DND-41 (cell line): ENCODE measurements around the gene VTCN1.

Experiments
- ATAC-seq: fragments of 200-7000 bp; cut with Tn5 transposase; 3 replicates; pipeline ENCODE4 v1.9.1; 2021; ENCODE audit warnings: low read depth; ENCODE audit not compliant: insufficient read depth
- DNase-seq: peaks from one replicate; pipeline ENCODE4 v3.0.0-alpha.2; 2020
- H2AFZ ChIP-seq: 2 replicates; pipeline ENCODE4 v1.6.0; 2012; ENCODE audit warnings: low read depth, low read length
- H3K27ac ChIP-seq: 2 replicates; pipeline ENCODE4 v1.5.1; 2012; ENCODE audit warnings: low read length, inconsistent platforms
- H3K27me3 ChIP-seq: fragments of 200-600 bp; sonication (generic); 2 replicates; pipeline ENCODE4 v1.6.0; 2012; ENCODE audit warnings: low read length, mild to moderate bottlenecking, inconsistent platforms; ENCODE audit not compliant: insufficient read depth, poor library complexity
- H3K36me3 ChIP-seq: 2 replicates; pipeline ENCODE4 v1.5.1; 2012; ENCODE audit warnings: low read length, inconsistent platforms; ENCODE audit not compliant: insufficient read depth
- H3K4me1 ChIP-seq: 2 replicates; pipeline ENCODE4 v1.5.1; 2012; ENCODE audit warnings: mild to moderate bottlenecking, low read length; ENCODE audit not compliant: insufficient read depth
- H3K4me2 ChIP-seq: 2 replicates; pipeline ENCODE4 v1.6.0; 2012; ENCODE audit warnings: mild to moderate bottlenecking, moderate library complexity, low read length, inconsistent platforms; ENCODE audit not compliant: insufficient read depth
- H3K4me3 ChIP-seq, 2 experiments: fragments of 200-600 bp in 1 of 2; shearing (Covaris generic) in 1 of 2; 2 replicates each; pipeline ENCODE4 v1.5.1; 2012 to 2016; ENCODE audit warnings: inconsistent platforms in 2 of 2, low read length in 2 of 2, mild to moderate bottlenecking in 2 of 2, low read depth in 1 of 2, moderate library complexity in 1 of 2
- H3K79me2 ChIP-seq: 2 replicates; pipeline ENCODE4 v1.6.0; 2012; ENCODE audit warnings: low read length, inconsistent platforms; ENCODE audit not compliant: insufficient read depth
- H3K9ac ChIP-seq: 2 replicates; pipeline ENCODE4 v1.6.0; 2012; ENCODE audit warnings: low read depth, mild to moderate bottlenecking, inconsistent platforms, low read length, moderate library complexity
- H3K9me3 ChIP-seq: 2 replicates; pipeline ENCODE4 v1.5.1; 2012; ENCODE audit warnings: low read length, moderate library complexity, mild to moderate bottlenecking, inconsistent platforms; ENCODE audit not compliant: insufficient read depth, severe bottlenecking
- H4K20me1 ChIP-seq: 2 replicates; pipeline ENCODE4 v1.6.0; 2012; ENCODE audit warnings: low read length; ENCODE audit not compliant: insufficient read depth
- EZH2 ChIP-seq: IDR thresholded peaks from 3 replicates; pipeline ENCODE4 v1.6.1; 2012; ENCODE audit warnings: borderline replicate concordance, low read depth, mild to moderate bottlenecking, moderate library complexity, low read length, inconsistent platforms; ENCODE audit not compliant: severe bottlenecking
- TF ChIP-seq, protein P1 (sequence below): IDR thresholded peaks from 2 replicates; pipeline ENCODE4 v1.5.1; 2012; ENCODE audit warnings: borderline replicate concordance, low read length, moderate library complexity, mild to moderate bottlenecking; ENCODE audit not compliant: poor library complexity, severe bottlenecking; ENCODE audit errors: extremely low read depth

Gene VTCN1

DNA sequence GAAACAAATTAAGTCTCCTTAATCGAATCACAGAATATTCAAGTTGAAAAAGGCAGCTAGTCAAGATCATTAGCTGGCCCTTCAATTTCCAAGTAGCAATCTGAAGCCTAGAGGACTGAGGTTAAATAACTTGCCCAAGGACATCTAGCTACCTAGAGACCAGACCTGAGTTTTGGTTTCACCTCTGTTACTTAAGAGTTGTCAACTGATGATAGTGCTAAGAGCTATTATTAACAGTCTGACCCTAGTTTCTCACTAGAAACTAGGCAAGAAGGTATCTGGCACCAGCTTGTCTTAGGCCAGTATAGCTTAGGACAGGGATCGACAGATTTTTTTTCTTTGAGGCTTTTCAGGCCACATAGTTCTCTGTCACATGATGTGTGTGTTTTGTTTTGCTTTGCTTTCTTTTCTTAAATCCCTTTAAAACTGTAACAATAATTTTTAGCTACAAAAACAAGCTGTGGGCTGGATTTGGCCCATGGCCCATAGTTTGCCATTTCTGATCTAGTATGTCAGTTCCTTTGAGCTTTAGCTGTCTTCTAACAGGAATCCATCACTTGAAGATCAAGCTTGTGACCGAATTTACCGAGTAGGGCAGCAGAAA lies 112.3 kb downstream of the VTCN1 start:
- H4K20me1 ChIP-seq = no peaks in the 10 kb centered on the region
- no peaks in the 10 kb centered on the region for H3K27me3 ChIP-seq
- H2AFZ ChIP-seq = no peak overlapping the region
- H3K9me3 ChIP-seq = no peaks in the 10 kb centered on the region
- DNase-seq = no peak
- TF ChIP-seq EZH2 = no peak
- TF ChIP-seq, protein P1, sequence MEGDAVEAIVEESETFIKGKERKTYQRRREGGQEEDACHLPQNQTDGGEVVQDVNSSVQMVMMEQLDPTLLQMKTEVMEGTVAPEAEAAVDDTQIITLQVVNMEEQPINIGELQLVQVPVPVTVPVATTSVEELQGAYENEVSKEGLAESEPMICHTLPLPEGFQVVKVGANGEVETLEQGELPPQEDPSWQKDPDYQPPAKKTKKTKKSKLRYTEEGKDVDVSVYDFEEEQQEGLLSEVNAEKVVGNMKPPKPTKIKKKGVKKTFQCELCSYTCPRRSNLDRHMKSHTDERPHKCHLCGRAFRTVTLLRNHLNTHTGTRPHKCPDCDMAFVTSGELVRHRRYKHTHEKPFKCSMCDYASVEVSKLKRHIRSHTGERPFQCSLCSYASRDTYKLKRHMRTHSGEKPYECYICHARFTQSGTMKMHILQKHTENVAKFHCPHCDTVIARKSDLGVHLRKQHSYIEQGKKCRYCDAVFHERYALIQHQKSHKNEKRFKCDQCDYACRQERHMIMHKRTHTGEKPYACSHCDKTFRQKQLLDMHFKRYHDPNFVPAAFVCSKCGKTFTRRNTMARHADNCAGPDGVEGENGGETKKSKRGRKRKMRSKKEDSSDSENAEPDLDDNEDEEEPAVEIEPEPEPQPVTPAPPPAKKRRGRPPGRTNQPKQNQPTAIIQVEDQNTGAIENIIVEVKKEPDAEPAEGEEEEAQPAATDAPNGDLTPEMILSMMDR = no peak
- no peaks in the 10 kb centered on the region for H3K79me2 ChIP-seq
- H3K4me3 ChIP-seq = no peak overlapping the region
- H3K9ac ChIP-seq = no peak overlapping the region
- no peaks in the 10 kb centered on the region for H3K4me1 ChIP-seq
- peaks cover 100% of the 10 kb centered on the region for H3K36me3 ChIP-seq
- no peak overlapping the region for H3K27ac ChIP-seq
- no peak overlapping the region for H3K4me2 ChIP-seq
- no peak for ATAC-seq

DNA sequence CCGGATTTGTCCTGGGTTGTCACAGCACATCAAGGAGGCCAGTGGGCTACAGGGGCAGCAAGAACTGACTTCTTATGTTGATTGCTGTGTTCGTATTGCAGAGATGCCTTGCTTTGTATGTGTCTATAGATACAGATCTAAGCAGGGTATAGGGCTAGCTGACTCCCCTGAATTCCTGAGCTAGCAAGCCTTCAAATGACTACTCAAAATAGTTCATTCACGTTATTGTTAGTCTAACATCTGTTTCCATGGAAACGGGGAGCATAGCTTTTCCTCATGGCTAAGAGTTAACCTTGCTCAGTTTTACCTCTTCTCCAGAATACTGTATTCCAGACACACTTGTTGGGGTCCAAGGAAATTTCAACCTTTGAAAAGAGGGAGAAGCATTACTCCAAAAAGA lies 113.3 kb downstream of the VTCN1 start:
- H3K27ac ChIP-seq = no peak overlapping the region
- no peaks in the 10 kb centered on the region for H3K27me3 ChIP-seq
- no peaks in the 10 kb centered on the region for H3K4me1 ChIP-seq
- ATAC-seq (no peak), DNase-seq (no peak)
- no peaks in the 10 kb centered on the region for H4K20me1 ChIP-seq
- no peak overlapping the region for H3K4me3 ChIP-seq
- H3K36me3 ChIP-seq = peaks cover 100% of the 10 kb centered on the region
- no peaks in the 10 kb centered on the region for H3K79me2 ChIP-seq
- no peak overlapping the region for H2AFZ ChIP-seq
- no peak overlapping the region for H3K4me2 ChIP-seq
- H3K9ac ChIP-seq = no peak overlapping the region
- H3K9me3 ChIP-seq = no peaks in the 10 kb centered on the region
- TF ChIP-seq, protein P1 = no peak
- TF ChIP-seq EZH2 = no peak

DNA sequence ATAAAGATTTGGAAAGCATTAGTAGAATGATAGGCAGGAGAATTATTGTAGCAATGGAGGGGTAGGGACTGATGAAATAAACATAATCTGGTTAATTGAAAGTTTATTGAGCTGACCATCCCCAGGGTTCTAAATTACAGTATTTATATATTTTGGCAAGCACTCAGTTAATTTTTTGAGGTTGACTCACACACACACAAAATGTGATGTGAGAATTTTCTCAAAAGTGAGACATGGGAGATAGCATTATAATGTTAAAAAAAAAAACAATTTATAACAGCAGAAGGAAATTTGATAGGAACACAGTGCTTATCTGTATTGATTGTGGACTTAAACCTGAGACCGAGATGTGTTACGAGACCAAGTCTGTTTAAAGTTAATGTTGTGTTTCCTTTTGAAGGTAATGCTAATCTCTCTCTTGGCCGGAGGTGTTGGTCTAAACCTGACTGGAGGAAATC lies 113.7 kb downstream of the VTCN1 start:
- TF ChIP-seq, protein P1 = no peak
- TF ChIP-seq EZH2 = no peak
- Histone ChIP-seq H2AFZ (no peak overlapping the region), H3K79me2 (no peaks in the 10 kb centered on the region), H3K36me3 (peaks cover 99% of the 10 kb centered on the region), H3K4me1 (no peaks in the 10 kb centered on the region), H3K9ac (no peak overlapping the region), H4K20me1 (no peaks in the 10 kb centered on the region), H3K27me3 (no peaks in the 10 kb centered on the region), H3K4me3 (no peak overlapping the region), H3K9me3 (no peaks in the 10 kb centered on the region), H3K27ac (no peak overlapping the region), H3K4me2 (no peak overlapping the region)
- DNase-seq (no peak), ATAC-seq (no peak)
